Effector memory CD8-positive, alpha-beta T cell (primary cell): ENCODE results near the gene DIP2C.
A peak's percentile ranks its signal among the peaks of the same experiment; 100 is the strongest.

Source experiments
- ATAC-seq: fragments of 150-1000 bp; cut with Tn5 transposase; replicated peaks from 2 replicates; pipeline ENCODE4 v1.10.0; 2021; ENCODE audit warnings: mild to moderate bottlenecking, moderate library complexity
- DNase-seq, 3 experiments: peaks; one replicate each; pipeline ENCODE4 v3.0.0; 2021
- H3K27ac Mint-ChIP-seq, 2 donors: one replicate each; pipeline ENCODE4 v1.8.0; 2022; ENCODE audit warnings: mild to moderate bottlenecking in 2 of 2, mixed read lengths in 2 of 2, moderate library complexity in 2 of 2
- H3K27me3 Mint-ChIP-seq, 2 donors: one replicate each; pipeline ENCODE4 v1.8.0; 2022; ENCODE audit warnings: mixed read lengths in 2 of 2
- H3K36me3 Mint-ChIP-seq: one replicate; pipeline ENCODE4 v1.8.0; 2022; ENCODE audit warnings: mild to moderate bottlenecking, moderate library complexity, mixed read lengths; ENCODE audit not compliant: insufficient read depth
- H3K4me1 Mint-ChIP-seq, 2 donors: one replicate each; pipeline ENCODE4 v1.8.0; 2022; ENCODE audit warnings: low read depth in 2 of 2, mixed read lengths in 2 of 2
- H3K4me3 Mint-ChIP-seq, 2 donors: one replicate each; pipeline ENCODE4 v1.8.0; 2022; ENCODE audit warnings: mild to moderate bottlenecking in 2 of 2, mixed read lengths in 2 of 2, moderate library complexity in 2 of 2
- H3K9me3 Mint-ChIP-seq, 2 donors: one replicate each; pipeline ENCODE4 v1.8.0; 2022; ENCODE audit warnings: mixed read lengths in 2 of 2

DIP2C gene

DNA sequence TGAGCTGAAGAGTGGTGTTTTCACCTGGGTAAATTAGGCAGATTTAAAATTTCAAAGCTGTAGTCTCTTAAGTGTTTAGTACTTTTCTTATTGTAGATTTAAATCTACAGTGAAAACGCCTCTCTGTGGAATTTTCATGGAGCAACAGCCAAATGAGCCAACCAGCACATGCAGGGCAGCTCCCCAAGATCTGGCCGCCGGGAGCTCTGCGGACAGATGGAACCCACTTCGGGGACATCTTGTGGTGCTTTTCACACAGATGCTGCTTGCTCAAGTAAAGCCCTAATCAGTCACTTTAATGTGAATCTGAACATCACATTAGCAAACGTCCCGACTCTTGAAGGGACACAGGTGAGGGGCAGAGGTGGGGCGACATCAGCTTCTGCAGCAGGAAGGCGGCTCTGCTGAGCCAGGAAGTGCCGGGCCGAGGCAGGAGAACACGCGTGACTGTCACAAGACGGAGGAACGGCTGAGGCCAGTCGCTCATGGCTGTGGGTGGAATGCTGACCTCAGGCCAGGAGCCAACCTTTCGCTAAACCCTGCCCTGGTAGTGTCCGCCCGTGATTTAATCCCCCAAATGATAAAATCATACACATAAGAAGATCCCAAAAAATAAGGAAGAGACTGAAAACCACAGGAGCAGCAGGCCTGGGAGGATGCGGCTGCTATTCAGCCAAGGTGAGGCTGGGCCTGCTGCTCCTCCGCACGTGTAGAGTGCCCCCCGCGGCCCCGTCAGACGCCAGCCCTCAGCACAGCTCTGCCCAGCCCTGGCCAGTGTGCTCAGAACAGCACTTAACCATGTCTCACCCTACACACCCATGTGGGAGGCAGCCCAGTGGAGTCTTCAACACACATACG is 297.4 kb downstream of the DIP2C start:
- Mint-ChIP-seq H3K27ac (peak overlapping the region in 1 of 2 donors; percentile 17), H3K4me1 (peaks cover 18% of the 10 kb centered on the region in 2 donors), H3K36me3 (peaks cover 5% of the 10 kb centered on the region), H3K4me3 (no peak overlapping the region), H3K27me3 (no peaks in the 10 kb centered on the region), H3K9me3 (no peaks in the 10 kb centered on the region)
- ATAC-seq (no peak), DNase-seq (no peak)

DNA sequence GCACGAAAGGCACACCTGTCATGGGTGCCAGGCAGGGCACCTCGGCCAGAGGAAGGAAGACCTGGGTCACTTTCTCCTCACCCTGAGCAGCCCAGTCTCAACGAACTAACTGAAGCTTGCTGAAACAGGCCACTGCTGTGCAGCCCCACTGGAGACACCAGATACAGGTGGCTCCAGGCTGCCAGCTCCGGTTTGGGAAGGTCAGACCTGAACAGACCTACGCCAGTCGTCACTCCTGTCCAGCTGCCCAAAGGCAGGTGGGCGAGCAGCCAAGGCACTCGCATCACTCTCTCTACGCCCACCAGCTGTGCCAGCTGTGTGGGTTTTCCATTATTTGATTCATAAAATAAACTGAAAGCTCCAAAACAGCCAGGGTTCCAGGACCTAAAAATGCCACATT is 298.2 kb downstream of the DIP2C start:
- no peak overlapping the region for H3K4me3 Mint-ChIP-seq
- DNase-seq: no peak
- H3K27ac Mint-ChIP-seq: peak overlapping the region in 1 of 2 donors; percentile 17
- H3K4me1 Mint-ChIP-seq: peaks cover 18% of the 10 kb centered on the region in 2 donors
- no peak for ATAC-seq
- H3K36me3 Mint-ChIP-seq: peaks cover 5% of the 10 kb centered on the region
- H3K27me3 Mint-ChIP-seq: no peaks in the 10 kb centered on the region
- H3K9me3 Mint-ChIP-seq: no peaks in the 10 kb centered on the region

DNA sequence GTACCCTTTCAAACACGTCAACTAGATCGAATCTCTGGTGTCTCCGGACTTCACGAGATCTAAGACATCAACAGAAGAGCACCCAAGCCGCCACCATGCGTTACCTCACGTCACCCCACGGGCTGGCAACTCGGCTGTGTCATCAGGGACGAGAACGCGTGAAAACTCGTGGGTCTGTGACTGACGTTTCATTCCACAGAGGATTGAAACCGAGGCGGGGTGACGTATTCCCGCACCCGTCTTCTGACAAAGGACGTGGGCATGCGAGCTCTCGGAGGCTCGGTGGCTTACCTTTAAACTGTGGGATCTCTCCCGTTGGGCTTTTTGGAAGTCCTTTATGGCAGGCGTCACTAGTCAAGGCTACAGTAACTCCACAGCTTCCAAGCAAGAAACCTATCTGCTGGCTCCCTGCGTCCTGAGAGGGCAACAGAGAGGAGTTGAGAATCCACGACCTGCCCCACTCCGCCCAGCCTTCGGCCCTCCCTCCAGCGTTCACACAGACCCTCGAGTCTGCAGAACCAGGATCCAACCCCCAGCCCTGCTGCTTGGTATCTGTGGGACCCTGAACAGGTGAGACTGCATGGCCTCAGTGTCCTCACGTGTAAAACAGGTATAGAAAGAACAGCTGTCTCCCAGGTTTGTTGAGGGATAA is 298.9 kb downstream of the DIP2C start:
- H3K4me3 Mint-ChIP-seq: no peak overlapping the region
- ATAC-seq (no peak), DNase-seq (no peak)
- H3K4me1 Mint-ChIP-seq: peaks cover 15% of the 10 kb centered on the region in 2 donors
- H3K36me3 Mint-ChIP-seq: peaks cover 5% of the 10 kb centered on the region
- no peak overlapping the region for H3K27ac Mint-ChIP-seq
- H3K27me3 Mint-ChIP-seq: no peaks in the 10 kb centered on the region
- H3K9me3 Mint-ChIP-seq: no peaks in the 10 kb centered on the region

DNA sequence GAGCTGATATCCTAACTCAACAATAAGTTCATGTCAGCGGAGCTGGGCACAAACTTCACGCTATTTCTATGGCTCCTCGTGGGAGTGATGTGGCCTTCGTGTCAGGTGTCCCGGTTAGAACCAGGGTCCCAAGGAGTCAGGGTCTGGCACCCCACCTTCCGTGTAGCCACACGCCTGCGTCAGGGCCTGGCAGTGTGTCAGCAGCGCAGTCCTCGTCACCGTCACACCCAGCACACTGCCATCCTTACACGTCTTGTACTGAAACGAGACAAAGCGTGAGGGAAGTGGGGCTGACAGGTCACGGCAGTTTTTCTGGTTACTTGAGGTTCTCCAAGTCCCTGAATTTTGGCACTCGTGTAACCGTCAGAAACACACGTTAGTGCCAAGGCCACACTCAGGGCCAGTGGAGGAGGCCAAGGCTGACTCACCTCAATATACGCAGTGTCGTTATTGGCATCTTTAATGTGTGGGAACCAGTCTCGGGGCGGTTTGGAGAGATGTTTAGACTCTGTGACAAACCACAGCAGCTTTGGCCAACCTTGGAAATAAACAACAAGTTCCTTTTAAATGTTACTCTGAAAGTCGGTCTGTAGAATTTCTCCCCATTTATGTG is 299.5 kb downstream of the DIP2C start:
- Mint-ChIP-seq H3K4me3 (no peak overlapping the region), H3K4me1 (peaks cover 15% of the 10 kb centered on the region in 2 donors), H3K27me3 (no peaks in the 10 kb centered on the region), H3K9me3 (no peaks in the 10 kb centered on the region), H3K36me3 (peaks cover 5% of the 10 kb centered on the region), H3K27ac (no peak overlapping the region)
- no peak for DNase-seq
- ATAC-seq: no peak

DNA sequence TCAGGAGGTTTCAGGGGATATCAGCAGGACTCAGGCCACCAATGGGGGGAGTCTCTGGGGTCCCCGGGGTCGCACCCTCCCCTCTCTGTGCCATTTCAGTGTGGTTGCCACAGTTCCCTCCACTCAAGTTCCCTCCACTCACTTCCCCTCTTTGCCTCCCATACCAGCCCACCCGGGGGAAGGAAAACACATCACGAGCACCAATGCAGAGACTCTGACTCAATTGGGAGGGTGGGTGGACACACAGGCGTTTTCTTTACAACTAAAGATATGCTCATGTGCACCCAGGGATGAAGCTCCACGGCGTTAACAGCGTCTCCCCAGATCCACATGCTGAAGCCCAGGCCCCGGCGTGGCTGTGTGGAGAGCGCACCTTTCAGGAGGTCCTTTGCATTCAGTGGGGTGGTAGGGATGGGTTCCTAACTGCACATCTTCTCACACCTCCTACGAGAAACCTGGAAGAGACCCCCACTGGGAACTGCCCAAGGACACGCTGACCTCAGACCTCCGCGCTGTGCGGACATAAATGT is 300.1 kb downstream of the DIP2C start:
- H3K36me3 Mint-ChIP-seq: peaks cover 5% of the 10 kb centered on the region
- no peak for ATAC-seq

DNA sequence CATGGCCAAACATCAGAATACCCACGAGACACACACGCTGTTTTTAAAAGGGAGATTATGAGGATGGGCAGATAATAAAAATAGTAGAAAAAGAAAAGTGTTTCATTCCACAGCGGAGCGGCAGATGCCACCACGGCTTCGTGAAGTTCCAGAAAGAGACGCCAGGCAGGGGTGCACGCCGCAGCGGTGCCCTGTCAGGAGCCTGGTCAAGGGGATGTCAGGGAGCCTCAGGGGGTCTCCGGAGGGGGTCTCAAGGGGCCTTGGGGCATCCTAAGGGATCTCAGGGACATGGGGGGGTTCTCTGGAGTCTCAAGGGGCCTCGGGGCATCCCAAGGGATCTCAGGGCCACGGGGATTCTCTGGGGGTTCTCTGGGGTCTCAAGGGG is 300.8 kb downstream of the DIP2C start:
- no peak overlapping the region for H3K4me3 Mint-ChIP-seq
- no peaks in the 10 kb centered on the region for H3K9me3 Mint-ChIP-seq
- peaks cover 8% of the 10 kb centered on the region for H3K36me3 Mint-ChIP-seq
- DNase-seq: no peak
- ATAC-seq: no peak
- peak overlapping the region; percentile 44 to 84 for H3K27ac Mint-ChIP-seq
- no peaks in the 10 kb centered on the region for H3K27me3 Mint-ChIP-seq
- H3K4me1 Mint-ChIP-seq: peaks cover 4 to 5% of the 10 kb centered on the region in 2 donors

More for the DNA sequence above, 300.1 kb downstream of the DIP2C start:
- Mint-ChIP-seq H3K27me3 (no peaks in the 10 kb centered on the region), H3K4me1 (peaks cover 9 to 10% of the 10 kb centered on the region in 2 donors), H3K27ac (no peak overlapping the region), H3K4me3 (no peak overlapping the region), H3K9me3 (no peaks in the 10 kb centered on the region)
- no peak for DNase-seq

DNA sequence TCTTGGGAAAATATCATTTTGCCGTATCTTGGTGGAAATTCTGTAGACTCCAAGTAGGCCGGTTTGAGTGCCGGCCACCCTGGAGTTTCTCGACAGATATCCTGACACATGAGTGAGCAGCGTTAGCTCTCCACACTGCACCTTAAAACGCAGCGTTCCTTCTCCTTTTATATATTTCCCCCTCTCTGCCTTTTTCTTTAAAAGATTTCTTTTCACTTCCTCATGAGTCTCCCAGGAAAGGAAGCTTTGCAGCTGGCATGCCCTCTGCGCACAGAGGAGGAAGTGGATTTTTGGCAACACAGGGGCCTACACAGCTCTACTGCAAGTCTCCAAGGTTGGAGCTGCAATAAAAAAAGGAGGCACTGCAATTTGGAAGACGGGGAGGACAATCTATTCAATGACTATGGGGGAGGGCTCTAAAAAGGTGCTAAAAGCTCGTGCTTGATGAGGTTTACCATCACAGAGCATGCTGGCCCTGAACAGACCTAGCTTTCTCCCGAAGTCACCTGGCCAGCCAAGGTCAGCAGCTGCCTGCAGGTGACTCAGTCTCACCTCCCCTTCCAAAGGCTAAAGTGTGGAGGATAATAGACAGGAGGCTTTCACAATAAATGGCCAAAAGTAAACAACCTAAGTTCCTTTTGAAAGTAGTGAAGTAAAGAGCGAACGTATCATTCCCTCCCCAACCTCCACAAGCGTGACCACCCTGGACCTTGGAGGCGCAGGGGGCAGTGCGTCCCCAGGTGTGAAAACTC is 301.4 kb downstream of the DIP2C start:
- Mint-ChIP-seq H3K4me1 (peaks cover 4 to 5% of the 10 kb centered on the region in 2 donors), H3K9me3 (no peaks in the 10 kb centered on the region), H3K27ac (peak overlapping the region; percentile 44 to 84), H3K36me3 (peaks cover 8% of the 10 kb centered on the region), H3K4me3 (no peak overlapping the region), H3K27me3 (no peaks in the 10 kb centered on the region)
- ATAC-seq: no peak
- DNase-seq: no peak

DNA sequence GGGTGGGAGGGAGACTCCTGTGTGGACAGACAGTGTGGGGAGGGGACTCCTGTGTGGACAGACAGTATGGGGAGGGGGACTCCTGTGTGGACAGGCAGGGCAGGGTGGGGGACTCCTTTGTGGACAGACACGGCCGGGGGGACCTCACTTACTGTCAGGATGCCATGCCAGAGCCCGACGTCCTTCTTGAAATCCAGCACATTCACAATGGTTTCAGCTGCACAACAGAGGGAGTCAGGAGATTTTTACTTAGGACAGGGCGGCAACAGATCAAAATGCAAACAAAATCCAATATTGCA is 301.9 kb downstream of the DIP2C start:
- no peak overlapping the region for H3K4me3 Mint-ChIP-seq
- no peak for DNase-seq
- no peaks in the 10 kb centered on the region for H3K27me3 Mint-ChIP-seq
- no peaks in the 10 kb centered on the region for H3K9me3 Mint-ChIP-seq
- no peak for ATAC-seq
- H3K36me3 Mint-ChIP-seq: peaks cover 8% of the 10 kb centered on the region
- H3K4me1 Mint-ChIP-seq: peaks cover 2 to 5% of the 10 kb centered on the region in 2 donors
- peak overlapping the region in 1 of 2 donors; percentile 44 for H3K27ac Mint-ChIP-seq

DNA sequence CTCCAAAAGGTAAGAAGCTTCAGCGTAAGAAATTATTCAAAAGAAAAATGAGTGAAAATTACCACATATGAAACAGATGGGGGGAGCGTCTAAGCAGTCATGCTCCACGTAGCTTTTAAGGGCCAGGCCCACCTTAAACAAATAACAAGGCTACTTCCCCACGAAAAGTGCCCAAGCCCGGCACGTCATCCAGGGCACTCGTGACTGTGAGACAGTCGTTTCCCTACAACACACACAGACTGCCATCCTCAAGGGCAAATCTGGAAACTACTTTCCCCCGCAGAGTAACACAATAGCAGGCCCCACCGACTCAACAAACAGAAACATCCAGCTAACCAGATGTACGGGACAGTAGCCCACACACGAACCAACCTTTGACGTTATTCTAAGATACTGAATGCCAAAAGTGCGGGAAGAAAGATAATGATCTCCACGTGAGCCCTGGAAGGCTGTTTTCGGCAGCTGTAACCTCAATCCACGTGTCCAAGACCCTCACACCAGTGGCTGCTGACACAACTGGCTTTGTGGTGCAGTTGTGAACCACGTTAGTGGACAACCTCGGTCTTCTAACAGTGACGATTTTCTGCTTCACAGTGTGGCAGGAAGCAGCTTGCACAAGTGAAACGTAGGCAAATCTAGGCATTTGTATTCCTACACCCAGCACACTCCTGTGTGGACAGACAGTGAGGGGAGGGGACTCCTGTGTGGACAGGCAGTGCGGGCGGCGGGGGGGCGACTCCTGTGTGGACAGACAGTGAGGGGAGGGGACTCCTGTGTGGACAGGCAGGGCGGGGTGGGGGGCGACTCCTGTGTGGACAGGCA is 302.5 kb downstream of the DIP2C start:
- no peak overlapping the region for H3K27ac Mint-ChIP-seq

DNA sequence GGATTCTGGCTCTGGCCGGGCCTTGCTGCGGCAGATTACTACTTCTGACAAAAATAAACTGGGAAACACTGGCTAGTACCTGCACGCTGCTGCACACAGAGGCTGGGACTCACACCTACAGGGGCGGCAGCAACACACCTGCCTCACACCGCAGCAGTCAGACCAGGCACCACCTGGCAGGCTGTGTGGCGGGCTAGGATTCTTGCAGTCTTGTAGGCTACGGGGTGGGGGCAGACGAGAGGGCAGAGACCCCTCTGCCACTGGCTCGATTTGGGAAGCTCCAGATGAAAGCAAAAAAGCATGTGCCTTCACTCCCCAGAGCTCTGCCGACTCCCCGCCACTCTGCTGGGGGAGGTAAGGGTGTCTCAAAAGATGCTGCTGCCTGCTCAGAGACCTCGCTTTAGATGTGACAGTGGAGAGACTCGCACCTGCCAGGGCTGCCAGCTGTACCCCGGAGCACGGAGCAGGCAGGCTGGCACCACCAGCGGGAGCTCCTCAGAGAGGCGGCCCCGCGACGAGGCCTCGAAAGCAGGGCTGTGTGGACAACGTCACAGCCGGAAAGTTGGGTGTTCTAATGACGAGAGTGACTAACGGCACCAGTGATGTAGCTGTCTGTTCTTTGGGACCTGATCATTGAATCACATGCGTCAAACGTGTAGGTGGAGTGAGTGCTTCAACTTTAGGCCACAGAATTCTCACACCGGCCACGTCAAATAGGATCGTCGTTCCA is 303.7 kb downstream of the DIP2C start:
- Mint-ChIP-seq H3K27me3 (no peaks in the 10 kb centered on the region), H3K9me3 (peaks cover 0 to 7% of the 10 kb centered on the region in 2 donors), H3K27ac (no peak overlapping the region), H3K36me3 (peaks cover 8% of the 10 kb centered on the region), H3K4me1 (peaks cover 13 to 16% of the 10 kb centered on the region in 2 donors), H3K4me3 (no peak overlapping the region)
- ATAC-seq: no peak
- no peak for DNase-seq

More for the DNA sequence above, 302.5 kb downstream of the DIP2C start:
- ATAC-seq (no peak), DNase-seq (no peak)
- H3K36me3 Mint-ChIP-seq: peaks cover 8% of the 10 kb centered on the region
- H3K9me3 Mint-ChIP-seq: peaks cover 0 to under 1% of the 10 kb centered on the region in 2 donors
- H3K4me1 Mint-ChIP-seq: peaks cover 8 to 11% of the 10 kb centered on the region in 2 donors
- H3K4me3 Mint-ChIP-seq: no peak overlapping the region
- H3K27me3 Mint-ChIP-seq: no peaks in the 10 kb centered on the region

DNA sequence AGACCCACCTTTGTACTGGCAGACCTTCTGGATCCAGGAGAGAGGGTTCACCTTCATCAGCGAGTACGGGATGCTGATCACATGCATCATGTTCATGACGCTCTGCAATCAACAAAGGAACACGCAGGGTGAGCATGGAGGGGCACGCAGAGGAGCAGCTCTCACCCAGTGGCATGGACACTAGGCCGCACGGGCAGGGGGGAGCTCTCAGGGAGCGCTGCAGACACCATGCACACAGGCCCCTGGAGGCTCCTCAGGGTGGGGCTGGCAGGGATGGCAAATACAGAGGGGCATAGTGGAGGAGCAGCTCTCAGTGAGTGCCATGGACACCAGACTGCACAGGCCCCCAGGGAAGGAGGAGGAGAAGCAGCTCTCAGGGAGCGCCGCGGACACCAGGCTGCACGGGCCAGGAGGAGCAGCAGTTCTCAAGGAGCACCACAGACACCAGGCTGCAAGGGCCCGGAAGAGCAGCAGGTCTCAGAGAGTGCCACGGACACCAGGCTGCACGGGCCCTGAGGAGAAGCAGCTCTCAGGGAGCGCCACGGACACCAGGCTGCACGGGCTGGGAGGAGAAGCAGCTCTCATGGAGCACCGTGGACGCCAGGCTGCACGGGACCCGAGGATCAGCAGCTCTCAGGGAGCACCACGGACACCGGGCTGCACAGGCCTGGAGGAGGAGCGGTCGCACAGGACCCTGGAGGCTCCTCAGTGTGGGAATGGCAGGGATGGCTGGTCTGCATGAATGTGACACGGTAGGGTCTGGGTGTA is 304.7 kb downstream of the DIP2C start:
- H3K9me3 Mint-ChIP-seq: peaks cover 0 to 7% of the 10 kb centered on the region in 2 donors
- no peak overlapping the region for H3K4me3 Mint-ChIP-seq
- H3K36me3 Mint-ChIP-seq: peaks cover 8% of the 10 kb centered on the region
- no peaks in the 10 kb centered on the region for H3K27me3 Mint-ChIP-seq
- no peak overlapping the region for H3K27ac Mint-ChIP-seq
- ATAC-seq (no peak), DNase-seq (no peak)
- H3K4me1 Mint-ChIP-seq: peaks cover 13 to 16% of the 10 kb centered on the region in 2 donors
